NT2/D1 (cell line): ENCODE results near the gene FARS2.

ENCODE experiments used
- DNase-seq: peaks from one replicate; pipeline ENCODE4 v3.0.0-alpha.2; 2011; ENCODE audit warnings: low read depth, low spot score
- H3K27me3 ChIP-seq: 2 replicates; pipeline ENCODE4 v1.6.0; 2011; ENCODE audit warnings: mild to moderate bottlenecking; ENCODE audit not compliant: insufficient read length, insufficient read depth
- H3K36me3 ChIP-seq: 2 replicates; pipeline ENCODE4 v1.6.1; 2011; ENCODE audit warnings: mild to moderate bottlenecking, low read length, mixed read lengths; ENCODE audit not compliant: insufficient read depth, insufficient read length
- H3K4me1 ChIP-seq: 2 replicates; pipeline ENCODE4 v1.5.1; 2011; ENCODE audit not compliant: insufficient read depth, insufficient read length
- H3K4me3 ChIP-seq: 2 replicates; pipeline ENCODE4 v1.5.1; 2011; ENCODE audit warnings: low read depth; ENCODE audit not compliant: insufficient read length
- H3K9ac ChIP-seq: 2 replicates; pipeline ENCODE4 v1.6.0; 2011; ENCODE audit warnings: low read depth; ENCODE audit not compliant: insufficient read length
- H3K9me3 ChIP-seq: 2 replicates; pipeline ENCODE4 v1.5.1; 2011; ENCODE audit warnings: mild to moderate bottlenecking, low read length; ENCODE audit not compliant: insufficient read depth
- SUZ12 ChIP-seq: IDR thresholded peaks from 2 replicates; pipeline ENCODE4 v1.6.1; 2011; ENCODE audit not compliant: insufficient read length, insufficient read depth; ENCODE audit errors: extremely low read depth
- YY1 ChIP-seq: IDR thresholded peaks from 2 replicates; pipeline ENCODE4 v1.6.1; 2011; ENCODE audit not compliant: insufficient read length, insufficient read depth
- ZNF274 ChIP-seq: IDR thresholded peaks from 2 replicates; pipeline ENCODE4 v1.6.1; 2011; ENCODE audit warnings: mild to moderate bottlenecking, low read depth, low read length

The FARS2 gene

DNA sequence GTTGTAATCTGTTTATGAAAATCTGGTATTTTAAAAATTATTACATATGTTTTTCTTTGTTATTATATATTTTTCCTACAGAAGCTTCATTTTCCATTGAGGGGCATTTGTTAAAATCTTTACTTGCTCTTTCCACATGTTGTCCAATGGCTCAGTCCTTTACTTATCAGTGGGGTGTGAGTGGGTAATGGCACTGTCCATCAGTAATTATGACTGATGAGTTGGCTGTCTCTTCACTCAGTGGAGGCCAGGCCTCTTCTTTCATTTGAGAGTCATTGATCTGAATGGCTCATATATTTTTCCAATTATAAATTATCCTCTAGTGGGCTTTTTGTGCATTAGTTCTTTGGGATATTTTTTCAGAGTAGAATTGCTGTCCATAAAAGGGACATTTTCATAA lies 45.7 kb downstream of the FARS2 start:
- no peaks in the 10 kb centered on the region for H3K36me3 ChIP-seq
- no peak for TF ChIP-seq YY1
- TF ChIP-seq SUZ12 = no peak
- no peak for TF ChIP-seq ZNF274
- DNase-seq = no peak
- no peak overlapping the region for H3K9ac ChIP-seq
- H3K4me3 ChIP-seq = no peak overlapping the region
- no peaks in the 10 kb centered on the region for H3K4me1 ChIP-seq
- H3K27me3 ChIP-seq = no peaks in the 10 kb centered on the region
- H3K9me3 ChIP-seq = no peaks in the 10 kb centered on the region

DNA sequence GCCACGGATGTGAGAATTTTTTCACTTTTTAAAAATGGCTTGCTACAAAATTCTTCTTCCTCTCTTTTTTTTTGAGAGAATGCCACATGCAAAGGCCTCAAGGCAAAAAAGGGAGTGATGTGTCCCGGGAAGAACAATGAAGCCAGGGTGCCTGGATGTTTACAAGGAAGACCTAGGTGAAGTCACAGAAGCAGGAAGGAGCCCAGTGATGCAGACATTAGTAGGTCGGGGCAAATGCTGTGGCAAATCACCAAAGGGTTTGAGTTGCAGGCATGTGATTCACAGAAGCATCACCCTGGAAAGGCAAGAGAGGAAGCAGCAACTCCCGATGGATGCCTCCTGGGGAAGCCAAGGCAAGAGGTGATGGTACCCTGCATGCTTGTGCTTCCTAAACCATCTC lies 46.8 kb downstream of the FARS2 start:
- Histone ChIP-seq H3K9ac (no peak overlapping the region), H3K9me3 (no peaks in the 10 kb centered on the region), H3K4me1 (no peaks in the 10 kb centered on the region), H3K4me3 (no peak overlapping the region), H3K27me3 (no peaks in the 10 kb centered on the region), H3K36me3 (no peaks in the 10 kb centered on the region)
- DNase-seq = no peak
- TF ChIP-seq SUZ12 (no peak), YY1 (no peak), ZNF274 (no peak)

DNA sequence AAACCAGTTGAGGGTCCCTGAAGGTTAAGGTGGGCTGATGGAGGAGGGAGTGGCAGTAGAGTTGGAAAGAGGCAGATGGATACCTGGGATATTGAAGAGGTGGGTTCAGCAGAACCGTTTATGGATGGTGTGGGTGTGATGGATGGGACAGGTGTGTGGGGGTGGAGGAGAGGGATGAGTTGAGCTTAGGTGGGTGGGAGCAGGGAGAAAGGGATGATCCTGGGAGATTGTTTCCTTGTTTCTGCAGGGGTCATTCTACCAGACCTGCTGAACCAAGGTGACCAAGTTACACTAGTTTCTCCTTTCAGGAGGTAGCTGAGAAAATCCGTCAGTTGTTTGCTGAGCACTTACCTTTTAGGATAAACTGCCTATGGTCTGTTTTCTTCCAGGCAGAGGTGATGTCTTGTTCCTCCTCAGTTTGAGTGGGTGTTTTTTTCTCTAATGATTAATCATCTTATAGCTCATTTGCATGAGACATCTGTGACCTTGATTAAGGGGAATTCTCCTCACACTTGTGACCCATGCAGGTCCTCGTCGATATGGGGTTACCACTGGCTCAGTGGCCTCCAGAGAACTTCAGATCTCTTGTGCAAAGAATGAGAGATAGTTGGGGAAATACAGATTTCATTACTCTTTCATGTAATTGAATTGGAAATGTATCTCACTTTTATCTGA lies 53.0 kb downstream of the FARS2 start:
- Histone ChIP-seq H3K9me3 (no peaks in the 10 kb centered on the region), H3K4me3 (no peak overlapping the region), H3K27me3 (no peaks in the 10 kb centered on the region), H3K4me1 (no peaks in the 10 kb centered on the region), H3K9ac (no peak overlapping the region), H3K36me3 (no peaks in the 10 kb centered on the region)
- TF ChIP-seq ZNF274 (no peak), YY1 (no peak), SUZ12 (no peak)
- no peak for DNase-seq

DNA sequence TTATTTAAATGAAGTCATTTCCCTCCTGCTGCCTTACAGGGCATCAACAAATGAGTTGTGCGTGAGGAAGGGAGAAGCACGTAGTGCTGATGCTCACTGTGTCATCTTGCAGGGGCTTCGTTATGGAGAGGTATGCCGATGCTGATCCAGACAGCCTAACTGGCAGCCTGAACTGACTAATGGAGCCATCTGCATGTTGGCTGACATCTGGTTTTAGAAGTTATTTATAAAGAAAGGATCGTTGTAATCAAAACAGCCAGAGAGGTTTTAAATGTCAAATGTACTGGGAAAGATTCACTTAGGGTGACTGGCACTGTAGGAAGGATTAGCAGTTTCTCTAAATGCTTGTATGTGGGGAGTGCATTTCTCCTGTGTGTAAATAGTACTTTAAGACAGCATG lies 54.6 kb downstream of the FARS2 start:
- no peak overlapping the region for H3K9ac ChIP-seq
- no peaks in the 10 kb centered on the region for H3K36me3 ChIP-seq
- DNase-seq = no peak
- no peaks in the 10 kb centered on the region for H3K9me3 ChIP-seq
- no peak overlapping the region for H3K4me3 ChIP-seq
- TF ChIP-seq YY1 = no peak
- no peak for TF ChIP-seq ZNF274
- no peak for TF ChIP-seq SUZ12
- H3K4me1 ChIP-seq = no peaks in the 10 kb centered on the region
- H3K27me3 ChIP-seq = no peaks in the 10 kb centered on the region

DNA sequence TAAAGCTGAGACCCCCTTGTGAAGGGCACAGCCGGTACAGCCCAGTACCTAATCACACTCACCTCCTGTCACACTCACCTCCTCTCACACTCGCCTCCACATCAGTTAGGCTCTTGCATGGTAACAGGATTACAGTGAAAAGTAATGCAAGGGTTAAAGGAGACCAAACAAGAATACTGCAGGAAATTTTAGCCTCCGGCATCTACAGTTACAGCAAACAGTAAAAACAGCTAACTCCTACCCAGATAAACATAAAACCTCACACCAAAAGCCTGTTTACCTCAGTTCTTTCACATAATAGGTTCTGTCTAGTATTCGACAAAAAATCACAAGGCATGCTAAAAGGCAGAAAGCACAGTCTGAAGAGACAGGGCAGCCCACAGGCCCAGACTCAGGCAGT lies 55.6 kb downstream of the FARS2 start:
- Histone ChIP-seq H3K36me3 (no peaks in the 10 kb centered on the region), H3K9me3 (no peaks in the 10 kb centered on the region), H3K27me3 (no peaks in the 10 kb centered on the region), H3K9ac (no peak overlapping the region), H3K4me1 (no peaks in the 10 kb centered on the region), H3K4me3 (no peak overlapping the region)
- TF ChIP-seq ZNF274 (no peak), YY1 (no peak), SUZ12 (no peak)
- DNase-seq = no peak

DNA sequence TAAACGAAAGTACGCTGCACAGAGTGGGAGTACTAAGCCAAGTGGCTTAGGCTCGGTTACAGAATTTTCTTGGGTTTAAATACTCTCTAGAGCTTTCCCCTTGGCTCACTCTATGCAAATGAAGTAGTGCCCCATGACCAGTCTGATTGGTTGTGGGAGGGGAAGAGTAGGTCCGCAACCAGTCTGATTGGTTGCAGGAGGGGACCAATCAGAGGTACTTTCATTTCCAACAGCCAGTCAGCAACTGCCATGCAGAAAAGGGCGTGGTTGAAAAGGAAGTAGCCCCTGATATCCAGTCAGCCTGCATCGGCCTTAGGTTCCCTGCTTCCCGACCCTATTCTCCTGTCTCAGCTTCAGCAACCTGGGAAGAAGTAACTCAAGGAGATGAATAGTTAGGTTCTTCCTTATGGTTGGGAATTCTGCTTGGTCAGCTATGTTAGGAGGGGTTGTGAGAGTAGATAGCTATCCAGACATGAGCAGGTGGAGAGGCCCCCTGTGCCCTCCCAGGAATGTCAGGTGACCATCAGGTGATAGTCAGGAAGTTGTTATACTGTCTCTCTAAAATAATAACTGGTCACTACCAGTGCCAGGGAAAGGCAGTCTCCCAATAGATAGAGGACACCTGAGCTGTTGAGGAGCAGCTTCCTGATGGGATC lies 57.4 kb downstream of the FARS2 start:
- H3K9me3 ChIP-seq = peaks cover 13% of the 10 kb centered on the region
- no peaks in the 10 kb centered on the region for H3K27me3 ChIP-seq
- H3K4me3 ChIP-seq = no peak overlapping the region
- H3K4me1 ChIP-seq = no peaks in the 10 kb centered on the region
- DNase-seq = no peak
- H3K36me3 ChIP-seq = peaks cover 2% of the 10 kb centered on the region
- no peak overlapping the region for H3K9ac ChIP-seq
- TF ChIP-seq SUZ12 (no peak), YY1 (no peak), ZNF274 (no peak)

DNA sequence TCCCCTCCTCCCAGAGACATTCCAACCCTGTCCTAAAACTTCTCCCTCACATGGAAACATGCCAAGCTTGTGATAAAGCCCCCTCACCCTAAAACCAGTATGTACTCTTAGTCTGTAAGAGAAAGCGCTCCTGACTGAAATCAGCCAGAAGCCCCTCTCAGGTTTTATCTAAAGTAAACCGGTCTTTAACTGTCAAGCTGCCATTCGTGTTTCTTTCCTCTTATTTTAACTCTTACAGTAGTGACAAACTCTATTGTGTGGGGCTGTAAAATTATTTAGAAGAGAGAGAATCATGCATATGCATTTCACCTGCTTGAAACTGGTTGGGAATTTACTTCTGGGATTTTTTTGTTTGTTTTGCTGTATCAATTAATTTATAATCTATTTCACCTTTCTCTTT lies 62.7 kb downstream of the FARS2 start:
- Histone ChIP-seq H3K9me3 (peaks cover 49% of the 10 kb centered on the region), H3K36me3 (peaks cover 16% of the 10 kb centered on the region), H3K4me3 (no peak overlapping the region), H3K27me3 (no peaks in the 10 kb centered on the region), H3K9ac (no peak overlapping the region), H3K4me1 (no peaks in the 10 kb centered on the region)
- TF ChIP-seq YY1 = no peak
- TF ChIP-seq ZNF274 = no peak
- TF ChIP-seq SUZ12 = no peak
- no peak for DNase-seq
